Activated T-helper 1 cell treated with anti-CD3 and anti-CD28 coated beads, Interleukin-12 subunit alpha, Interleukin-12 subunit beta, Interleukin-2, Interleukin-4 antibody, amounts not matched to agents 30 ng/mL and 10 ng/mL and 1 ng/mL, durations not matched to agents 14 hours and 24 hours and 36 hours (primary cell): ENCODE data around the gene GRB14. TPM values are rescaled to one million over a fixed set of nuclear protein-coding genes. Genes with fewer than 3 reads are reported as not detected.
"Not testable (repeated sequence)": the region's sequence is repeated elsewhere in the genome, so short reads cannot be mapped to it uniquely, and the experiment has no call there.

ENCODE experiments used
- DNase-seq: peaks from one replicate; pipeline ENCODE4 v3.0.0; 2021; ENCODE audit warnings: low spot score
- H3K27ac Mint-ChIP-seq: one replicate; pipeline ENCODE4 v1.8.0; 2021; ENCODE audit warnings: mild to moderate bottlenecking, mixed read lengths
- H3K27me3 Mint-ChIP-seq: one replicate; pipeline ENCODE4 v1.8.0; 2022; ENCODE audit warnings: mild to moderate bottlenecking, moderate library complexity, mixed read lengths; ENCODE audit not compliant: insufficient read depth
- H3K36me3 Mint-ChIP-seq: one replicate; pipeline ENCODE4 v1.8.0; 2021; ENCODE audit warnings: low read depth, mixed read lengths
- H3K4me1 Mint-ChIP-seq: one replicate; pipeline ENCODE4 v1.8.0; 2021; ENCODE audit warnings: low read depth, mixed read lengths
- H3K4me3 Mint-ChIP-seq: one replicate; pipeline ENCODE4 v1.8.0; 2021; ENCODE audit warnings: mild to moderate bottlenecking, moderate library complexity, mixed read lengths
- H3K9me3 Mint-ChIP-seq: one replicate; pipeline ENCODE4 v1.8.0; 2021; ENCODE audit warnings: mixed read lengths
- intact Hi-C: fragments of 100-400 bp; cut with micrococcal nuclease; formaldehyde crosslinking; loops from one replicate; pipeline ENCODE4 v1.15.1; 2024
- total RNA-seq: library from RNA; stranded (reverse); gene quantifications from 2 replicates; pipeline ENCODE4 v1.2.3, GENCODE V29; 2022

GRB14 gene
- total RNA-seq, 1 donor from 2014 or later: not detected

DNA sequence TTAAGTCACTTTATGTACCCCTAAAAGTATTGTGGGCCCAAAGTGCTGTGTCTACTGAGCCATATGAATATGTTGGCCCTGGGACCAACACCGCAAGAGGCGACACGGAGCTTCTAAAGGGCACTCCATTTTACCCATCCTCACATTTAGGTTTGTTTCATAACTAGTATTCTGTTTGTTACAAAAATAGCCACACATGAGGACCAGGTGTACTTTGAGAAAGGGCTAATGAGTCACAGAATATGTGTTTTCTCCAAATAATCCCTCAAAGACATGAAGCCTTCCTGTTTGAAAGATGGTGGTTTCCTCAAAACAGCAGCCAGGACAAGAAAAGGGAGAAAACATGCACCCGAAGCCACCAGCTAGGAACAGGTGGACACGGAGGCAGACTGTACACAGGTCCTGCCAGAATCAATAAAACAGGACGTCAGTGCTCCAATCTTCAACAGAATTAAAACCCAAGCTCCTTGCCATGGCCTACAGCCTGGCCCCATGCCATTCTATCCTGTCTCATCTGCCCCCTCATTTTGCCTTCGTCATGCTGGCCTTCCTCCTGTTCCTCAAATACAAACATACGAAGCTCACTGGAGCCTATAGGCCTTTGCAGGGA lies 21.8 kb upstream of the GRB14 start:
- intact Hi-C loops: no loop called here
- no peaks in the 10 kb centered on the region for H3K9me3 Mint-ChIP-seq
- H3K4me1 Mint-ChIP-seq: no peaks in the 10 kb centered on the region
- H3K36me3 Mint-ChIP-seq: no peaks in the 10 kb centered on the region
- H3K27ac Mint-ChIP-seq: no peak overlapping the region
- DNase-seq: no peak
- H3K4me3 Mint-ChIP-seq: no peak overlapping the region
- no peaks in the 10 kb centered on the region for H3K27me3 Mint-ChIP-seq

DNA sequence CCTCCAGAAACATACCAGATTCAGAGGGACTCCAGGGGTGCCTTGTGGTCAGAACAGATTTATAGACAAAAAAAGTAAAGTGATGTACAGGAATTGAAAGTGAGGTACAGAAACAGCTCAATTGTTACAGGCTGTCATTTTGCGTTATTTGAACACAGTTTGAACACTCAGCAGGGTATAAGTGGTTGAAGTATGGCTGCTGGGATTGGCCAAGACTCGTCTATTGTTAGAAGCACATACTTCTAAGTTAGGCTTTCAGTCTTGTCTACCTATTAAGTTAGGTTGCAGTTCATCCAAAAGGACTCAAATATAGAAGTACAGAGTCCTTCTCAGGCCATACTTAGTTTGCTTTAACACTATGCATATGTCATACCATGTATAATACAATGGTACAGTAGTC lies 21.0 kb upstream of the GRB14 start:
- H3K27ac Mint-ChIP-seq: no peak overlapping the region

DNA sequence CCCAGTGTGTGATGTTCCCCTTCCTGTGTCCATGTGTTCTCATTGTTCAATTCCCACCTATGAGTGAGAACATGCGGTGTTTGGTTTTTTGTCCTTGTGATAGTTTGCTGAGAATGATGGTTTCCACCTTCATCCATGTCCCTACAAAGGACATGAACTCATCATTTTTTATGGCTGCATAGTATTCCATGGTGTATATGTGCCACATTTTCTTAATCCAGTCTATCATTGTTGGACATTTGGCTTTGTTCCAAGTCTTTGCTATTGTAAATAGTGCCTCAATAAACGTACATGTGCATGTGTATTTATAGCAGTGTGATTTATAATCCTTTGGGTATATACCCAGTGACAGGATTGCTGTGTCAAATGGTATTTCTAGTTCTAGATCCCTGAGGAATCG lies 7.0 kb upstream of the GRB14 start:
- H3K27me3 Mint-ChIP-seq, H3K4me3 Mint-ChIP-seq, intact Hi-C loops, H3K27ac Mint-ChIP-seq, H3K4me1 Mint-ChIP-seq, H3K36me3 Mint-ChIP-seq, DNase-seq, H3K9me3 Mint-ChIP-seq: not testable (repeated sequence)

More for the DNA sequence above, 21.0 kb upstream of the GRB14 start:
- no peaks in the 10 kb centered on the region for H3K27me3 Mint-ChIP-seq
- H3K4me3 Mint-ChIP-seq: no peak overlapping the region
- no peaks in the 10 kb centered on the region for H3K9me3 Mint-ChIP-seq
- no peaks in the 10 kb centered on the region for H3K36me3 Mint-ChIP-seq
- DNase-seq: no peak
- H3K4me1 Mint-ChIP-seq: no peaks in the 10 kb centered on the region
- intact Hi-C loops: no loop called here

DNA sequence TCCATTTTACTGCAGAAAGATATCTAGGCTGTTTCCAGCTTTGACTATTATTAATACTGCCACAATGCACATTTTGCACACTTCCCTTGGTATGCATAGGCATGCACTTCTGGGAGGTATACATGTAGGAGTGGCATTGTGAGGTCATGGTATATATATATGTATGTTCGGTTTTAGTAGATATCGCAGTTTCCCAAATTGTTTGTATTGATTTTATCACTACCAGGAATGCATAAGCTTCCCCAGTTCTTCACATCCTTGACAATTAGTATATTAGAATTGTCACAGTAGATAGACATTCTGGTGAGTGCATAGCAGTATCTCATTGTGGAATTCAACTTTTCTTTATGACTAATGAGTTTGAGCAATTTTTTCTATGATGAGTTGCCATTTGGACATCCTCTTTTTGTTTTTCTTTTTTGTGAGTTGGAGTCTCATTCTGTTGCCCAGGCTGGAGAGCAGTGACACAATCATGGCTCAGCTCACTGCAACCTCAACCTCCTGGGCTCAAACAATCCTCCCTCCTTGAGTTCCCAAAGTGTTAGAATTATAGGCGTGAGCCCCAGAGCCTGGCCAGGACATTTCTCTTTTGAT lies 4.2 kb upstream of the GRB14 start:
- Mint-ChIP-seq H3K4me1 (no peaks in the 10 kb centered on the region), H3K27ac (no peak overlapping the region), H3K27me3 (peaks cover 25% of the 10 kb centered on the region), H3K9me3 (no peaks in the 10 kb centered on the region), H3K4me3 (no peak overlapping the region), H3K36me3 (no peaks in the 10 kb centered on the region)
- DNase-seq: no peak
- intact Hi-C loops: no loop called here

DNA sequence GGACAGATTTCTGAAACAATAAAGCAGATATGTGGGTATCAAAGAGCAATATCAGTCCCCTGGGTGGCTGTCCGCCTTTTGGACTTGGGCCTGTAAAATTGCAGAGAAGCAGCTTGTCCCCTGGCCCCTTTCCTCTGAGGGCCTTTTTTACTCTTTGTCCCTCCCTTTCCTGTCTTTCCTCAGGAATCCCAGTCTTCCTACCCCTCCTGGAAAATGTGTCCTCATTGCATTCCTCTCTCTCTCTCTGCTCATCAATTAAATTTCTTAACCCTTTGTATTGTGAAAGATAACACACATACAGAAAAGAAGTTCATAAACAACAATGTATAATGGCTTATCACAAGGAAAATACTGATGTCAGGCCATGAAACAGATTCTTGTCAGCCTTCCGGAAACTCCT lies 3.0 kb upstream of the GRB14 start:
- intact Hi-C loops: no loop called here
- no peak overlapping the region for H3K4me3 Mint-ChIP-seq
- no peak overlapping the region for H3K27ac Mint-ChIP-seq
- H3K4me1 Mint-ChIP-seq: no peaks in the 10 kb centered on the region
- H3K27me3 Mint-ChIP-seq: peaks cover 33% of the 10 kb centered on the region
- no peaks in the 10 kb centered on the region for H3K9me3 Mint-ChIP-seq
- no peaks in the 10 kb centered on the region for H3K36me3 Mint-ChIP-seq
- no peak for DNase-seq

DNA sequence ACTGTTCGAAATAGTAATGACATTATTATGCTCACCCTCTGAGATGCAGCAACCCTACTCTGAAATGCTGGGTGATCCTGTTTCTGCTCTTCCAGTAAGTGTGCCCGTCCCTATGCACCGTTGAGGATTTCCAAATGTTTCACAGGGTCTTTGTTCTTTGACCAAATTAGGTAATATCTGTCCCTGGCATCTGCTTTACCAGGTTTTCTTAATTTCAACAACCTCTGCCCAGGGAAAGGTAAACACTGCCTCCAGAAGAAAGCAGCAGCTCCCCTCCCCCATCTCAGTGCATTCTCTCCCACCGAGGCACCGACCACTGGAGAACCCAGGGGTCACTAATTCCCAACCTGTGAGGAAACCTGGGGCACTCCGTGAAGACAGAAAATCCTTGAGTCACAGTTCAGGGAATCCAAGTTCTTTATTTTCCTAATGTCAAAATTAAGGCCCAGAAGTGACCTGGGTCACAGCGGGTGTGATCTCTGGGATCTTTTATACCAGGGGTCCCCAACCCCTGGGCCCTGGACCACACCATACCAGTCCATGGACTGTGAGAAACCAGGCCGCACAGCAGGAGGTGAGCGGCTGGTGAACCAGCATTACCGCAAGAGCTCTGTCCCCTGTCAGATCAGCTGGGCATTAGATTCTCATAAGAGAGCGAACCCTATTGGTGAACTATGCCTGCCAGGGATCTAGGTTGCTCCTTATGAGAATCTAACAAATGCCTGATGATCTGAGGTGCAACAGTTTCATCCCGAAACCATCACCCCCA lies 1.2 kb upstream of the GRB14 start:
- no peaks in the 10 kb centered on the region for H3K9me3 Mint-ChIP-seq
- intact Hi-C loops: no loop called here

DNA sequence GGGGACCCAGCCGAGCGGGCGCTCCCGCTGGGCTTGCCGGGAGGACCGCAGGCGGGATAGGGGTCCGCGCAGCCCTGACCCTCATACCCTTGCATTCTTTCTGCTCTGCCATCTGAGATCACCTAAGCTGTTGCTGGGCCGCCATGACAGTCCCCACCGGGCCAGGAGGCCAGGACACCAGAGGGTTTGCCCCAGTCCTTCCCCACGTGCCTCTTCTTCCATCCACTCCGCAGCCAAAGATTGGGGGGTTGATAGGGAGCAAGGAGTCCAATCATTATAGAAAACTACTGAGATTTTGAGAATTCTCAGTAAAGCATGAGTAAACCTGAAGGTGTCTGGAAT lies 453 bp upstream of the GRB14 start:
- Mint-ChIP-seq H3K4me3 (no peak overlapping the region), H3K27me3 (peaks cover 33% of the 10 kb centered on the region), H3K27ac (no peak overlapping the region), H3K36me3 (no peaks in the 10 kb centered on the region), H3K4me1 (no peaks in the 10 kb centered on the region), H3K9me3 (no peaks in the 10 kb centered on the region)
- intact Hi-C loops: no loop called here
- DNase-seq: no peak

More for the DNA sequence above, 1.2 kb upstream of the GRB14 start:
- no peaks in the 10 kb centered on the region for H3K4me1 Mint-ChIP-seq
- H3K27me3 Mint-ChIP-seq: peaks cover 33% of the 10 kb centered on the region
- no peak overlapping the region for H3K4me3 Mint-ChIP-seq
- no peak for DNase-seq
- H3K36me3 Mint-ChIP-seq: no peaks in the 10 kb centered on the region
- no peak overlapping the region for H3K27ac Mint-ChIP-seq

DNA sequence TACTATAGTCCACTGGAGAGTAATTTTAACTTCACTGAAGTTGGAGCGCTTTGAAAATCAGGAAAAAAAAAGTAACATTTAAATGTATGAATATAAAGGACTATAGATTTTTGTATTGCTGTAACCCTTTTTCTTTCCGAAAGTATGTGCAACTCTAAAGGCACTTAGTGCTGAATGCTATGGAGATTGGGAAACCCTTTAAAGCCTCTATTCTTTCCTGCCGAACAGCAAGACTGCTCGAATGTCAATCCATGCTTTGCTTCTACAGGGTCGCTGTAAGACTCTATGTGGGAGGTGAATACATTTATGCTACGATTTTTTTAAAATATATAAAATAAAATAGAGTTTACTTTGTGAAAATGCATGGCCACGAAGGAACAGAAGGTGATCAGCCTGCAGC lies 825 bp downstream of the GRB14 start:
- Mint-ChIP-seq H3K4me3 (no peak overlapping the region), H3K9me3 (no peaks in the 10 kb centered on the region)

DNA sequence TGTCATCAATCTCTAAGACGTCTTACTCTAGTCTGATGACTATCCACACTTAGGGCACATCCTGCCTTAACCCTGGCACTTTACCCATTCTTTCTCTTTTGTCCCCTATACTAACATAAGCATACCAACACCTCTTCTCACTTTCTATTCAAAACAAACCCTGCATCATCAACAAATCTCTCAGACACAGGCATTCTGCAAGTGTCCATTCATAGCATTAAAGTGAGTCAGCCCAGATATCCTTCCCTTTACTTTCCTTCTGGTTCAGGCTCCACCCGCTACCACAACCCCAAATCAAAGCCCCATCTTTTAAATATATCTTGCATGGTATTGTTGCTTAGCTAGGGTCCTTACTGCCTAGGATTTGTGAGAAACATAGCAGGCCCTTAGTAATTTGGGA lies 3.8 kb downstream of the GRB14 start:
- Mint-ChIP-seq H3K4me3 (no peak overlapping the region), H3K9me3 (no peaks in the 10 kb centered on the region), H3K4me1 (no peaks in the 10 kb centered on the region), H3K27me3 (peaks cover 21% of the 10 kb centered on the region), H3K36me3 (no peaks in the 10 kb centered on the region), H3K27ac (no peak overlapping the region)
- intact Hi-C loops: no loop called here
- no peak for DNase-seq

More for the DNA sequence above, 825 bp downstream of the GRB14 start:
- H3K27me3 Mint-ChIP-seq: peaks cover 33% of the 10 kb centered on the region
- DNase-seq: no peak
- H3K4me1 Mint-ChIP-seq: no peaks in the 10 kb centered on the region
- no peak overlapping the region for H3K27ac Mint-ChIP-seq
- no peaks in the 10 kb centered on the region for H3K36me3 Mint-ChIP-seq
- intact Hi-C loops: no loop called here

DNA sequence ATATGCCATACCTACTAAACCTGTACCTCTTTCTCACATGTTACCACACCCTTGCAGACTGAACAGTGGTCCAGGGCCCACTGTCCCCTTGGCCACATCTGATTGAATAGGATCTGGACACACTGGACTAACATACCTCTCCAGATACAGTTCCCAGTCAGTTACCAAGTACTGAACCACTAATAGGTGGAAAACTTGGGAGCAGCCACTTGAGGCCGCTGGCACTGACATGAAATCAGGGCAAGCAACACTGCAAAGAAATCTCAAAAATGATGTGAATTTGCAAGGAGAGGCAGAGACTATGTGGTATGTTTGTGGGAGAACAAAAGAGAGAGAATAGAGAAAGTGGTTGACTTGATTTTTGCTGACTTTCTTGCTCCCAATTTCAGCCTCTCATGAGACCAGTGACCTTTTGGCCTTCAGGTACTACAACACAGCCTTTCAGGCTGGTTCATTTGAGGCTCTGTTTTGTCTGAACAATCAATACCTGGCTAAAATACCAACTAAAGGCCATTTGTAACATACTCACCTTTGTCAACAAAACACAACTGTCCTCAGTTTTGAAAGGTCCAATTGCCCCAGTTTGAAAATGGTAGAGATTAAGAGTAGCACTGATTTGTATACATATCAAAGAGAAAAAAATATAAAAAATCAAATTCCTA lies 7.8 kb downstream of the GRB14 start:
- Mint-ChIP-seq H3K4me1 (no peaks in the 10 kb centered on the region), H3K27me3 (peaks cover 2% of the 10 kb centered on the region), H3K9me3 (no peaks in the 10 kb centered on the region), H3K36me3 (no peaks in the 10 kb centered on the region), H3K4me3 (no peak overlapping the region), H3K27ac (no peak overlapping the region)
- intact Hi-C loops: no loop called here
- no peak for DNase-seq

DNA sequence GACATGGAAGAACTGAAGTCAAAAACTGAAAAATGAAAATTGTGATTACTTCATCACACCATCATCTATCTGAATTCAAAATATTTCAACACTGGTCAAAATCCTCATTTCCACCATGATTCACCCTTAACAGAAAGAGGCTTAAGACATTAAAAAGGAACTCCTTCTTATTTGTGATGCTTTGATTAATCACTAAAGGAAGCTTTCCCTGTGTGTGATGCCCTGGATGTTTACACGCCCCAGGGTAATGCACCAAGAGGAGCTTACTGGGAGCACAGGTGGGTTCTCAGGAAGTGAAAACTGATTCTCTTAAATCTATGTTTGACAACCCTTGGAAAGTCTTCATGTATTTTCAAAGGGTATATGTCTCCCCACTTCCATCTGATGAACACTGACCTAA lies 11.5 kb downstream of the GRB14 start:
- no peak for DNase-seq
- H3K9me3 Mint-ChIP-seq: no peaks in the 10 kb centered on the region
- no peak overlapping the region for H3K4me3 Mint-ChIP-seq
- intact Hi-C loops: no loop called here
- no peak overlapping the region for H3K27ac Mint-ChIP-seq
- H3K4me1 Mint-ChIP-seq: no peaks in the 10 kb centered on the region
- H3K27me3 Mint-ChIP-seq: peaks cover 2% of the 10 kb centered on the region
- H3K36me3 Mint-ChIP-seq: no peaks in the 10 kb centered on the region

DNA sequence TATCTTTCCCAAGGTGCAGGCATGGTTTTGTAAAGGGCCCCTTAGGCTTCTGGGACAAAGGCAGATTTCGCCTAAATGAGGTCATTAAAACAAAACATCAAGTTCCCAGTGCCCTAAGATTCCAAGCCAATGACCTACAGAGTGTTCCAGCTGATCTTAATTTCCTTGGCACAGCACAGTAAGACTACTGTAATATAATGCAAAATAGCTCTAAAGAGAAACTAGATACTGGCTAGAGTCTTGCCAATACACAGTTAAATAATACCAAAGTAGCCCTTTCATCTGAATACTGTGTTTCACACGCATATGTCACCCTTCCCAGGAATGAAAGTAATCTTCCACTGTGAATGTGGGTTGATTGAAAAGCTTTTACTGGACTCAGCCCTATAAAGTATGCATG lies 14.7 kb downstream of the GRB14 start:
- Mint-ChIP-seq H3K36me3 (no peaks in the 10 kb centered on the region), H3K9me3 (no peaks in the 10 kb centered on the region)
- DNase-seq: no peak

DNA sequence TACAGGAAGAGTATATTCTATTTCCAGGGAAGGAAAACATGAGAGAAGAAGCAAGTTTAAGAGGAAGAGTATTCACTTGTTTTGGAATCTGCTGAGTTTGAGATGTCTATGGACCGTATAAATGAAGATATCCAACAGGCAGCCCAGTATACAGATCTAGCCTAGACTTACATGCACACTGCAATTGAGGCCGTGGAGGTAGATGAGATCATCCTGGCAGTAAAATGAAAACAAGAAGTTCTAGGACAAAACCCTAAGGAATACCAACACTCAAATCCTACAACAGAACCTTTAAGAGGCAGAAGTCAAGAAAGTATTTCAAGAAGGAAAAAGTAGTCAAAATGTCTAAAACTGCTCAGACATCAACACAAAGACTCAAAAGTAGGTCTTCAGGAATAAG lies 16.0 kb downstream of the GRB14 start:
- no peaks in the 10 kb centered on the region for H3K9me3 Mint-ChIP-seq
- H3K4me3 Mint-ChIP-seq: no peak overlapping the region
- intact Hi-C loops: no loop called here
- no peaks in the 10 kb centered on the region for H3K27me3 Mint-ChIP-seq
- no peak for DNase-seq
- no peak overlapping the region for H3K27ac Mint-ChIP-seq
- H3K4me1 Mint-ChIP-seq: no peaks in the 10 kb centered on the region
- no peaks in the 10 kb centered on the region for H3K36me3 Mint-ChIP-seq

More for the DNA sequence above, 14.7 kb downstream of the GRB14 start:
- Mint-ChIP-seq H3K27ac (no peak overlapping the region), H3K4me3 (no peak overlapping the region), H3K27me3 (no peaks in the 10 kb centered on the region), H3K4me1 (no peaks in the 10 kb centered on the region)
- intact Hi-C loops: no loop called here
